NT2/D1 (cell line): ENCODE measurements around the gene EGLN1.

Experiments used
- DNase-seq: peaks from one replicate; pipeline ENCODE4 v3.0.0-alpha.2; 2011; ENCODE audit warnings: low read depth, low spot score
- H3K27me3 ChIP-seq: 2 replicates; pipeline ENCODE4 v1.6.0; 2011; ENCODE audit warnings: mild to moderate bottlenecking; ENCODE audit not compliant: insufficient read length, insufficient read depth
- H3K36me3 ChIP-seq: 2 replicates; pipeline ENCODE4 v1.6.1; 2011; ENCODE audit warnings: mild to moderate bottlenecking, low read length, mixed read lengths; ENCODE audit not compliant: insufficient read depth, insufficient read length
- H3K4me1 ChIP-seq: 2 replicates; pipeline ENCODE4 v1.5.1; 2011; ENCODE audit not compliant: insufficient read depth, insufficient read length
- H3K4me3 ChIP-seq: 2 replicates; pipeline ENCODE4 v1.5.1; 2011; ENCODE audit warnings: low read depth; ENCODE audit not compliant: insufficient read length
- H3K9ac ChIP-seq: 2 replicates; pipeline ENCODE4 v1.6.0; 2011; ENCODE audit warnings: low read depth; ENCODE audit not compliant: insufficient read length
- H3K9me3 ChIP-seq: 2 replicates; pipeline ENCODE4 v1.5.1; 2011; ENCODE audit warnings: mild to moderate bottlenecking, low read length; ENCODE audit not compliant: insufficient read depth
- SUZ12 ChIP-seq: IDR thresholded peaks from 2 replicates; pipeline ENCODE4 v1.6.1; 2011; ENCODE audit not compliant: insufficient read length, insufficient read depth; ENCODE audit errors: extremely low read depth
- YY1 ChIP-seq: IDR thresholded peaks from 2 replicates; pipeline ENCODE4 v1.6.1; 2011; ENCODE audit not compliant: insufficient read length, insufficient read depth
- ZNF274 ChIP-seq: IDR thresholded peaks from 2 replicates; pipeline ENCODE4 v1.6.1; 2011; ENCODE audit warnings: mild to moderate bottlenecking, low read depth, low read length

Gene EGLN1

DNA sequence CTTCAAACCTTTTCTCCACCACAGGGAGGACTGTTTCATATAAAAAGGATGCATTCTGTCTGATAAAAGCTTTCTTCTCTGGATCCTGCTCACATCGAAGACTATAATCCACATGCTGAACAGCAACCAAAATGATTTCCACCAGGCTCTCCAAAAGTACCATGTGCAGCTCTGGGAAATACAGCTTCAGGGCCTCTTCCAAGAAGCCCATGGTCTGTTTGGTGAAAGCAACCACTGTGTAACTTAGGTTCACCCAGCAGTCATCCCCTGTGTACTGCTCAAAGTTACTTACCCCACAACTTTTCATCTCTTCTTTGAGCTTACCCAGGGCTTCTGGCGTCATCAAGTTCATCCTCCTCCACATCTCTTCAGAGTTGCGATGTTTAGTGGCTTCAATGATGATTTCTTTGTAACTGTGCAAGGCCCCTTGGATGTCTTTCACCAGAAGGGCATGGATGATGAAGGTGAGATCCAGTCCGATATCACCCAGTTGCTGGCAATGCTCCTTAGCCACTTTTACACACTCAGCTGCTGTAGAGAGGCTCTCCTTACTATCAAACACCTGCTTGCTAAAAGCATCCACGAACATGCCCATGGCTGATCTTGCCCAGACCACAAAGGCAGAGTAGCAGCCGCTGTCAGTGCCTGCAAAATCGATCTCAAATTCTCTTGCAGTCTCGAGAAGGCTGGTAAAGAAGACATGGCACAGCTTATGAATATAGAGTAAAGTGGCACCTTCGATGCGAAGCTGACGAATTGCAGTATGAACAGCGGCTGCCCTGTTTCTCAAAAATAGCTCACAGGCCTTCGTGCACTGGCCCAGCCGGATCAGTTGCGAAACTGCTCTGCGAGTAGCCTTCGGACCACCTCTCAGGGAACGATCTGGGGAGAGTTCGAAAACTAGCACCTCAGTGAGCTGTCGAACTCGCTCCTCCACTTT lies 86.2 kb downstream of the EGLN1 start:
- DNase-seq: no peak
- peak overlapping the region; percentile 94 for H3K4me3 ChIP-seq
- H3K9ac ChIP-seq: peak overlapping the region; percentile 97

DNA sequence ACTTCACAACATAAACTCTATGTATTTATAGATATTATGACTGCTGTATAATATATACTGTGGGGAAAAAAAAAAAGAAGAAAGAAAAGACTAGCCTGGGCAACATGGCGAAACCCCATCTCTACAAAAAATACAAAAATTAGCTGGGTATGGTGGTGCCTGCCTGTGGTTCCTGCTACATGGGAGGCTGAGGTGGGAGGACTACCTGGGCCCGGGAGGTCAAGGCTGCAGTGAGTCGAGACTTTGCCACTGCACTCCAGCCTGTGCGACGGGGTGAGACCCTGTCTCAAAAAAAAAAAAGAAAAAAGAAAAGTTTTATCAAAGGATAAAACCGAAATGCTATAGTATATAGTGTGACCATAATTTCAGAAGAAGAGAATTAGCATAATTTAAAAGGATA lies 87.1 kb downstream of the EGLN1 start:
- Histone ChIP-seq H3K4me1 (peaks cover 5% of the 10 kb centered on the region), H3K36me3 (peaks cover 34% of the 10 kb centered on the region), H3K27me3 (no peaks in the 10 kb centered on the region), H3K9me3 (no peaks in the 10 kb centered on the region), H3K9ac (no peak overlapping the region), H3K4me3 (peak overlapping the region; percentile 12)
- DNase-seq: no peak
- TF ChIP-seq ZNF274: no peak
- no peak for TF ChIP-seq SUZ12
- no peak for TF ChIP-seq YY1

More for the DNA sequence above, 86.2 kb downstream of the EGLN1 start:
- H3K9me3 ChIP-seq: no peaks in the 10 kb centered on the region
- H3K27me3 ChIP-seq: no peaks in the 10 kb centered on the region
- H3K36me3 ChIP-seq: peaks cover 42% of the 10 kb centered on the region
- TF ChIP-seq SUZ12 (no peak), ZNF274 (no peak), YY1 (no peak)
- peaks cover 5% of the 10 kb centered on the region for H3K4me1 ChIP-seq

DNA sequence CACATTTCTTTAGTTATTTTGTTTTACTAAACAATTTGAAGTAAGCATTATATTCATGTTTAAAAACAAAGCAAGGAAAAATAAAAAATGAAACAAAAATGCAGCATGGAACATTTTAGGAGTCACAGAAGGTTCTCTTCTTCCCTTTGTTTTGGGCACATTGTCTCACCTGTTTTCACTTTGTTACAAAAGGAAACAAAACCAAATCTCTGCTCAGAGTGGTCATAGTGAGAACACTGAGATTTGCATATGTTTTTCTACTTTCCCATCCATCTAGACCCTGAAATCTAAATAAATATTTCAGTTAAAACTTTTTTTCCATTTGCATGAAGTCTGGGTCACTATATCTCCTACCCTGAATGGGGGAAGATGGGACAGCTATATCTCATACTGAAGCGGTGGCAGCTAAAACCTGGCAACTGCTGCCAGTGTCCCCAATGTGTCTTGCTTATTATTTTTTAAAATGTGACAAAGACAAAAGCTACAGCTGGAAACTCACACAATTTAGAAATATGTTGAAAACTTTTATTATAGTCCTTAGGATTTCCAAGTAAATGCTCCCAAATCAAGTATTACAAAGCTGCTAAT lies 87.9 kb downstream of the EGLN1 start:
- Histone ChIP-seq H3K9me3 (no peaks in the 10 kb centered on the region), H3K4me3 (peak overlapping the region; percentile 12), H3K36me3 (peaks cover 29% of the 10 kb centered on the region), H3K9ac (peak overlapping the region; percentile 9), H3K4me1 (peaks cover 5% of the 10 kb centered on the region), H3K27me3 (no peaks in the 10 kb centered on the region)
- TF ChIP-seq YY1: no peak
- no peak for TF ChIP-seq ZNF274
- no peak for DNase-seq

DNA sequence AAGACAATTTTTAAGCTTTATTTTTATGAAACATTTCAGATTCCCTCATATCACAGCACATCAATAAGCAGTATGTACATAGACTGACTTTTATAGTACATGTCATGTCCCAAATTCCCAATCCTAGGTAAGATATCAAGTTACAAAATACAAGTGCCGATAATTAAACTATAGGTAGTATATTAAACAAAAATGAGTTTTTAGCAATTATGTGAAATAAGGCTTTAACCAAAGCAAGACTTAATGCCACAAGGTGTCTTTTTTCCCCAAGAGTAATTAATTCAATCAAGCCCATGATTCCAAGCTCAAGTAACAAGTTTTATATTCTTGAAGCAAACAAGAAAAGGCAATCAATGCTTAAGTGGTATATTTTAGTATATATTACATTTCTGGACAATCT lies 89.3 kb downstream of the EGLN1 start:
- TF ChIP-seq SUZ12 (no peak), ZNF274 (no peak), YY1 (no peak)
- Histone ChIP-seq H3K27me3 (no peaks in the 10 kb centered on the region), H3K9me3 (no peaks in the 10 kb centered on the region), H3K9ac (no peak overlapping the region), H3K4me1 (peaks cover 5% of the 10 kb centered on the region), H3K4me3 (no peak overlapping the region), H3K36me3 (peaks cover 29% of the 10 kb centered on the region)
- no peak for DNase-seq

DNA sequence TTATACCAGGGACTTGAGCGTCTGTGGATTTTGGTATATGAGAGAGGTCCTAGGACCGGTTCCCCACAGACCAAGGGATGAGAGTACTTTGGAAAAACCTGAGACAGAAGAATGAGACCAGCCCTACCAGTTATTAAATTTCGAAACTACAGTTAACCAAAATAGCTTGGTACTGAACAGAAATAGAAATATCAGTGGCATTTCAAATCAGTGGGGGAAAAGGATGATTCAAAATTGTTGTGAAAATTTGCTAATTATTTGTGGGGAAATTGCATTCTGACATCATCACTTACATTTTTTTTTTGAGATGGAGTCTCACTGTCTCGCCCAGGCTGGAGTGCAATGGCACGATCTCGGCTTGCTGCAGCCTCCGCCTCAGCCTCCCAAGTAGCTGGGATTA lies 92.6 kb downstream of the EGLN1 start:
- H3K36me3 ChIP-seq: peaks cover 6% of the 10 kb centered on the region
- no peak overlapping the region for H3K4me3 ChIP-seq
- no peak for TF ChIP-seq ZNF274
- TF ChIP-seq YY1: no peak
- no peak for TF ChIP-seq SUZ12
- no peaks in the 10 kb centered on the region for H3K27me3 ChIP-seq
- DNase-seq: no peak
- no peak overlapping the region for H3K9ac ChIP-seq
- no peaks in the 10 kb centered on the region for H3K4me1 ChIP-seq
- no peaks in the 10 kb centered on the region for H3K9me3 ChIP-seq

DNA sequence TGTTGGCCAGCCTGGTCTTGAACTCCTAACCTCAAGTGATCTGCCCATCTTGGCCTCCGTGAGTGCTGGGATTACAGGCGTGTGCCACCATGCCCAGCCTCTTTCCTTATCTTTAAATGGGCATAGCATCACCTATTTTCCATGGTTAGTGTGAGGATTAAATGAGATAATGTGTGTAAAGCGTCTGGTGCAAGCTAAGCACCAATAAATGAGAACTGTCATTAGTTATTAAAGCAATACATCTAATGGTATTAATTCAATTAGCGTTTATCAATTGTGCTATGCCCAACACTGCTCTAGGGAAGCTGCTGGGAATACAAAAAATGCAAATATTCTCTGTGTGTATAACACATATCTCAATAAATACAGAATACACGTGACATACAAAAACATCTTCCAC lies 94.5 kb downstream of the EGLN1 start:
- no peak overlapping the region for H3K4me3 ChIP-seq
- H3K9me3 ChIP-seq: no peaks in the 10 kb centered on the region
- TF ChIP-seq SUZ12: no peak
- no peaks in the 10 kb centered on the region for H3K27me3 ChIP-seq
- no peaks in the 10 kb centered on the region for H3K4me1 ChIP-seq
- no peak overlapping the region for H3K9ac ChIP-seq
- DNase-seq: no peak
- no peaks in the 10 kb centered on the region for H3K36me3 ChIP-seq

DNA sequence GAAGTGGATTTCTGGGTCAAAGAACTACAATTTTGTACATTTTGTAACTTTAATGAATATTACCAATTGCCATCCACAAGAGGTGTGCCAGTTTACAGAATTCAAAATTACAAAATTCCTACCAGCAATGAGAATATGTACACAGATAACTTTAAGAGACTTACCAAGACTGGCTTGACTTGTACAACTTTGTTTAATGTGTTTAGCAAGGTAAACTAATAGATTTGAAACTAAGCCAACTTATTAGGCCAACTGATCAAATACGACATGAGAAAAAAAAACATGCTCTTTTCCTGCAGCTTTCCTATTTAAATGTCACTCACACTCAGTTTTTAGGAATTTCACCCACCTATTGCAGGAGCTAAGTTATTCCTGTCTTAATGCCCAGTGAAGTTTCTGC lies 95.8 kb downstream of the EGLN1 start:
- DNase-seq: no peak
- Histone ChIP-seq H3K9ac (no peak overlapping the region), H3K27me3 (no peaks in the 10 kb centered on the region), H3K9me3 (no peaks in the 10 kb centered on the region), H3K4me1 (no peaks in the 10 kb centered on the region), H3K4me3 (no peak overlapping the region), H3K36me3 (no peaks in the 10 kb centered on the region)
- TF ChIP-seq YY1: no peak
- no peak for TF ChIP-seq ZNF274
